AG04449 (cell line): ENCODE measurements around the gene PFKFB2.

Experiments used
- CTCF ChIA-PET: fragments of 350-600 bp; formaldehyde crosslinking; extraction: SDS; loops from one replicate; lab custom pipeline; 2021; ENCODE audit warnings: antibody characterized with exemption; lab: Yijun Ruan, JAX
- POLR2A ChIA-PET: fragments of 400-600, 350-600 bp; formaldehyde crosslinking; extraction: SDS; loops from one replicate; lab custom pipeline; 2020; ENCODE audit warnings: antibody characterized with exemption, inconsistent platforms; lab: Yijun Ruan, JAX
- DNase-seq: peaks from one replicate; pipeline ENCODE4 v3.0.0-alpha.2; 2010; ENCODE audit warnings: low read depth, low spot score
- H3K4me3 ChIP-seq: 2 replicates; pipeline ENCODE4 v1.5.1; 2011; ENCODE audit warnings: low read depth, mild to moderate bottlenecking, control low read depth, low read length
- CTCF ChIP-seq: IDR thresholded peaks from one replicate; pipeline ENCODE4 v1.5.1; 2011; ENCODE audit warnings: mild to moderate bottlenecking, moderate library complexity, low read length, control low read depth, inconsistent platforms; ENCODE audit not compliant: insufficient read depth; ENCODE audit errors: missing control alignments

The PFKFB2 gene

GRCh38 chr1:207102659-207103058 lies 49.6 kb downstream of the PFKFB2 start:
- H3K4me3 ChIP-seq: no peak overlapping the region
- no peak for TF ChIP-seq CTCF
- CTCF ChIA-PET: no interaction called here
- POLR2A ChIA-PET: no interaction called here
- DNase-seq: no peak

DNA sequence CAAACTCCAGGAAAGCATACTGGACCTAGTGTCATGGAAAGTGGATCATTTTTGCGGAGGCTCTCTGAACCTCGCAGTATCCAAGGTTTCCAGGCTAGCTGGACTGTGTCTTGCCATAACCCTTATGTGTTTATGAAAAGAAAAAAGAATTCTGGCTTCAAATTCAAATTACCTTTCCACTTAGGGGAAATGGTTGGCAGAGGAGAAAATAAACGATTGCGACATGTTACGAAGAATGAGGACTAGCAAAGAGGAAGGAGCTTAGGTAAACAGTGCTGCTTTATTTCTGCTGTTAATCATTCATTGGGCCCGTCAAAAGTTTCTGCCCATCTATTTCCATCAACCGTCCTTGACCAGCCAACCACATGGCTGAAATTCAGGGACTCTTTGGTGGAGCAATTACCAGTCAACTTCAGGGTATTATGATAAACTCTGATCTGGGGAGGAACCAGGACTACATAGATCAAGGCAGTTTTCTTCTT lies 50.9 kb downstream of the PFKFB2 start, which contains the start of gene C4BPA:
Gene C4BPA (plus strand): TSS at position 342 of the 482 bp plus-strand sequence. CDS start 8,793 bp downstream, outside the sequence.
- POLR2A ChIA-PET: no interaction called here
- TF ChIP-seq CTCF: no peak

GRCh38 chr1:207109004-207109403 lies 55.9 kb downstream of the PFKFB2 start:
- CTCF ChIA-PET: no interaction called here
- POLR2A ChIA-PET: no interaction called here

More for the DNA sequence above, 50.9 kb downstream of the PFKFB2 start, which contains the start of gene C4BPA:
- DNase-seq: no peak
- H3K4me3 ChIP-seq: no peak within 1 kb of the TSS
- CTCF ChIA-PET: interaction anchor here (1.9 kb wide), 1 partner anchor 297 kb away, joined by 5 read pairs; no protein-coding TSS in a partner anchor

GRCh38 chr1:207112616-207113296 lies 59.7 kb downstream of the PFKFB2 start:
- ChIA-PET POLR2A (no interaction called here), CTCF (no interaction called here)
- no peak for DNase-seq
- no peak for TF ChIP-seq CTCF
- no peak overlapping the region for H3K4me3 ChIP-seq

More at GRCh38 chr1:207109004-207109403, 55.9 kb downstream of the PFKFB2 start:
- DNase-seq: no peak
- H3K4me3 ChIP-seq: no peak overlapping the region
- no peak for TF ChIP-seq CTCF

DNA sequence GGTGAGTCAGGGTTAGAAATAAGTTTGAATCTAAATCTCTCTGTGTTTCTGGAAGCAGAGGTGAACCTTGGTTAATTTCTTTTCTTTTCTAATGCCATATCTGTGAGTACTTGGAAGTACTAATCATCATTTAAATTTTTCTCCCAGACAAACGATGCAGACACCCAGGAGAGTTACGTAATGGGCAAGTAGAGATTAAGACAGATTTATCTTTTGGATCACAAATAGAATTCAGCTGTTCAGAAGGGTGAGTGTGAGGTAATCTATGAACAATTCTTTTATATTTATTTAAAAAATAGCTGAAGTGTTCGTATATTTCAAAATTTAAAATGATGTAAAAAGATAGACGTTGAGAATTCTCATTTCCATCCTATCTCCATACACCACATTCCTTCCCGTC lies 62.2 kb downstream of the PFKFB2 start:
- ChIA-PET CTCF (no interaction called here), POLR2A (no interaction called here)
- TF ChIP-seq CTCF: no peak
- no peak overlapping the region for H3K4me3 ChIP-seq
- DNase-seq: no peak

DNA sequence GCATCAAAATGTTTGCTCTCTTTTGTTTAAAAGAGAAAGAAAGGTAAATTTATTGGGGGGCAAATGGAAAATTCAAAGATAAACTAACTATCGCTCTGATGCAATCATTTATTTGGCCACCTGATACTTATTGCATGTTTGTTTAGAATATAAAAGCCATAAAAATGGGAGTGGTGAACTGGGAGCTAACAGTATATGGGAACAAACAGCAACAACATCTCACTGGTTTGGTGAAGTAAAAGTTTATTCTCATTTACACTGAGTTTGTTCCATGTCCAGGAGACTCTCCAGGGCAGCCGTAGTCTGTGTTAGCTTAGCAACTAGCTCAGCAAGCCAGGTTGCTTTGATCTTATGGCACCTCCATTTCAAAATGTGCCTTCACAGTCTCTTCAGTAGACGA lies 71.3 kb downstream of the PFKFB2 start:
- ChIA-PET POLR2A (no interaction called here), CTCF (no interaction called here)
- no peak for TF ChIP-seq CTCF
- H3K4me3 ChIP-seq: no peak overlapping the region
- DNase-seq: no peak
